ENCODE results near the gene CCNY.

Gene CCNY

GRCh38 chr10:35355971-35356724 lies 19.8 kb downstream of the CCNY start:
- H3K36me3 Mint-ChIP-seq (ENCODE audit: low read depth): peaks cover 4% of the 10 kb centered on the region
- no peaks in the 10 kb centered on the region for H3K27me3 Mint-ChIP-seq (ENCODE audit: low read depth)
- H3K9me3 Mint-ChIP-seq: no peaks in the 10 kb centered on the region
- H3K27ac Mint-ChIP-seq: peak overlapping the region; percentile 92
- peak overlapping the region; percentile 75 for H3K4me3 Mint-ChIP-seq
- peaks cover 53% of the 10 kb centered on the region for H3K4me1 Mint-ChIP-seq (ENCODE audit: low read depth)

- Mint-ChIP-seq H3K4me1 (ENCODE audit: low read depth) (peaks cover 51% of the 10 kb centered on the region), H3K9me3 (no peaks in the 10 kb centered on the region), H3K36me3 (ENCODE audit: low read depth) (peaks cover 4% of the 10 kb centered on the region), H3K4me3 (peak overlapping the region; percentile 75), H3K27me3 (ENCODE audit: low read depth) (no peaks in the 10 kb centered on the region), H3K27ac (peak overlapping the region; percentile 92)
These were observed 20.4 kb downstream of the CCNY start for GRCh38 chr10:35356725-35357092.

- Mint-ChIP-seq H3K9me3 (no peaks in the 10 kb centered on the region), H3K36me3 (ENCODE audit: low read depth) (peaks cover 4% of the 10 kb centered on the region), H3K27me3 (ENCODE audit: low read depth) (no peaks in the 10 kb centered on the region), H3K4me3 (no peak overlapping the region), H3K4me1 (ENCODE audit: low read depth) (peaks cover 34% of the 10 kb centered on the region), H3K27ac (no peak overlapping the region)
These were observed 22.7 kb downstream of the CCNY start for GRCh38 chr10:35359056-35359455.

- Mint-ChIP-seq H3K4me3 (no peak overlapping the region), H3K4me1 (ENCODE audit: low read depth) (peaks cover 29% of the 10 kb centered on the region), H3K27ac (no peak overlapping the region), H3K27me3 (ENCODE audit: low read depth) (no peaks in the 10 kb centered on the region), H3K9me3 (no peaks in the 10 kb centered on the region), H3K36me3 (ENCODE audit: low read depth) (peaks cover 4% of the 10 kb centered on the region)
These were observed 23.6 kb downstream of the CCNY start for GRCh38 chr10:35359873-35360272.

GRCh38 chr10:35362701-35363350 lies 26.5 kb downstream of the CCNY start:
- Mint-ChIP-seq H3K9me3 (no peaks in the 10 kb centered on the region), H3K36me3 (ENCODE audit: low read depth) (peaks cover 2% of the 10 kb centered on the region), H3K27ac (no peak overlapping the region), H3K4me1 (ENCODE audit: low read depth) (peaks cover 9% of the 10 kb centered on the region), H3K27me3 (ENCODE audit: low read depth) (no peaks in the 10 kb centered on the region), H3K4me3 (no peak overlapping the region)

- Mint-ChIP-seq H3K9me3 (no peaks in the 10 kb centered on the region), H3K4me1 (ENCODE audit: low read depth) (peaks cover 6% of the 10 kb centered on the region), H3K4me3 (no peak overlapping the region), H3K36me3 (ENCODE audit: low read depth) (peaks cover 2% of the 10 kb centered on the region), H3K27ac (no peak overlapping the region), H3K27me3 (ENCODE audit: low read depth) (no peaks in the 10 kb centered on the region)
These were observed 27.3 kb downstream of the CCNY start for GRCh38 chr10:35363587-35363986.

- no peak overlapping the region for H3K27ac Mint-ChIP-seq
- H3K4me1 Mint-ChIP-seq (ENCODE audit: low read depth): peaks cover 11% of the 10 kb centered on the region
- H3K36me3 Mint-ChIP-seq (ENCODE audit: low read depth): no peaks in the 10 kb centered on the region
- no peaks in the 10 kb centered on the region for H3K9me3 Mint-ChIP-seq
- no peak overlapping the region for H3K4me3 Mint-ChIP-seq
- H3K27me3 Mint-ChIP-seq (ENCODE audit: low read depth): no peaks in the 10 kb centered on the region
These were observed 28.5 kb downstream of the CCNY start for GRCh38 chr10:35364808-35365207.

- no peaks in the 10 kb centered on the region for H3K36me3 Mint-ChIP-seq (ENCODE audit: low read depth)
- no peak overlapping the region for H3K4me3 Mint-ChIP-seq
- no peak overlapping the region for H3K27ac Mint-ChIP-seq
- no peaks in the 10 kb centered on the region for H3K9me3 Mint-ChIP-seq
- peaks cover 11% of the 10 kb centered on the region for H3K4me1 Mint-ChIP-seq (ENCODE audit: low read depth)
- no peaks in the 10 kb centered on the region for H3K27me3 Mint-ChIP-seq (ENCODE audit: low read depth)
These were observed 29.7 kb downstream of the CCNY start for GRCh38 chr10:35365994-35366393.

GRCh38 chr10:35367107-35367859 lies 31.0 kb downstream of the CCNY start:
- Mint-ChIP-seq H3K4me3 (no peak overlapping the region), H3K4me1 (ENCODE audit: low read depth) (peaks cover 18% of the 10 kb centered on the region), H3K27me3 (ENCODE audit: low read depth) (no peaks in the 10 kb centered on the region), H3K9me3 (no peaks in the 10 kb centered on the region), H3K36me3 (ENCODE audit: low read depth) (no peaks in the 10 kb centered on the region), H3K27ac (no peak overlapping the region)

GRCh38 chr10:35367982-35368381 lies 31.7 kb downstream of the CCNY start:
- Mint-ChIP-seq H3K27me3 (ENCODE audit: low read depth) (no peaks in the 10 kb centered on the region), H3K9me3 (no peaks in the 10 kb centered on the region), H3K4me1 (ENCODE audit: low read depth) (peaks cover 22% of the 10 kb centered on the region), H3K27ac (no peak overlapping the region), H3K4me3 (no peak overlapping the region), H3K36me3 (ENCODE audit: low read depth) (no peaks in the 10 kb centered on the region)

GRCh38 chr10:35368485-35369048 lies 32.3 kb downstream of the CCNY start:
- Mint-ChIP-seq H3K27me3 (ENCODE audit: low read depth) (no peaks in the 10 kb centered on the region), H3K4me1 (ENCODE audit: low read depth) (peaks cover 23% of the 10 kb centered on the region), H3K4me3 (no peak overlapping the region), H3K36me3 (ENCODE audit: low read depth) (no peaks in the 10 kb centered on the region), H3K9me3 (no peaks in the 10 kb centered on the region), H3K27ac (no peak overlapping the region)

- no peaks in the 10 kb centered on the region for H3K9me3 Mint-ChIP-seq
- H3K27me3 Mint-ChIP-seq (ENCODE audit: low read depth): no peaks in the 10 kb centered on the region
- H3K36me3 Mint-ChIP-seq (ENCODE audit: low read depth): no peaks in the 10 kb centered on the region
- no peak overlapping the region for H3K4me3 Mint-ChIP-seq
- H3K4me1 Mint-ChIP-seq (ENCODE audit: low read depth): peaks cover 23% of the 10 kb centered on the region
- no peak overlapping the region for H3K27ac Mint-ChIP-seq
These were observed 32.8 kb downstream of the CCNY start for GRCh38 chr10:35369049-35369611.

GRCh38 chr10:35371731-35372130 lies 35.4 kb downstream of the CCNY start:
- H3K27ac Mint-ChIP-seq: no peak overlapping the region
- peaks cover 37% of the 10 kb centered on the region for H3K4me1 Mint-ChIP-seq (ENCODE audit: low read depth)
- no peaks in the 10 kb centered on the region for H3K27me3 Mint-ChIP-seq (ENCODE audit: low read depth)
- peaks cover 2% of the 10 kb centered on the region for H3K36me3 Mint-ChIP-seq (ENCODE audit: low read depth)
- H3K9me3 Mint-ChIP-seq: no peaks in the 10 kb centered on the region
- no peak overlapping the region for H3K4me3 Mint-ChIP-seq

- H3K4me1 Mint-ChIP-seq (ENCODE audit: low read depth): peaks cover 37% of the 10 kb centered on the region
- no peak overlapping the region for H3K4me3 Mint-ChIP-seq
- peak overlapping the region; percentile 3 for H3K27ac Mint-ChIP-seq
- H3K27me3 Mint-ChIP-seq (ENCODE audit: low read depth): no peaks in the 10 kb centered on the region
- H3K9me3 Mint-ChIP-seq: no peaks in the 10 kb centered on the region
- H3K36me3 Mint-ChIP-seq (ENCODE audit: low read depth): peaks cover 2% of the 10 kb centered on the region
These were observed 36.0 kb downstream of the CCNY start for GRCh38 chr10:35372329-35372728.
